SK-N-SH (cell line): ENCODE measurements around the gene SIAH3. TPM values are rescaled to one million over a fixed set of nuclear protein-coding genes. Genes with fewer than 3 reads are reported as not detected.
"Not testable (repeated sequence)": the region's sequence is repeated elsewhere in the genome, so short reads cannot be mapped to it uniquely, and the experiment has no call there.

Experiments used
- CTCF ChIA-PET: fragments of 300-600, 350-600 bp; formaldehyde crosslinking; extraction: SDS; loops from one replicate; lab custom pipeline; 2021; lab: Yijun Ruan, JAX
- POLR2A ChIA-PET: fragments of 350-600 bp; sonication (Branson Sonifier 250); formaldehyde crosslinking; extraction: SDS; loops from one replicate; lab custom pipeline; 2020; ENCODE audit warnings: antibody characterized with exemption, inconsistent platforms; lab: Yijun Ruan, JAX
- DNase-seq: peaks from one replicate; pipeline ENCODE4 v3.0.0; 2012
- H2AFZ ChIP-seq: fragments of 200-600 bp; sonication (generic); 2 replicates; pipeline ENCODE4 v1.8.1; 2016; ENCODE audit warnings: antibody characterized with exemption, mild to moderate bottlenecking, low read depth
- H3F3A ChIP-seq: fragments of 200-600 bp; sonication (generic); replicated peaks from 2 replicates; pipeline ENCODE3; 2016; ENCODE audit warnings: antibody characterized with exemption, mild to moderate bottlenecking; ENCODE audit not compliant: insufficient read depth
- H3K27ac ChIP-seq, 2 experiments: fragments of 200-500 bp in 1 of 2; fragments of 200-600 bp in 1 of 2; sonication (Bioruptor generic) in 1 of 2; sonication (generic), shearing (Covaris generic) in 1 of 2; 2 replicates each; pipeline versions ENCODE4 v1.5.1 to v1.6.1; 2014 to 2016; ENCODE audit warnings: low read depth in 2 of 2, inconsistent platforms in 1 of 2, low read length in 1 of 2, mild to moderate bottlenecking in 1 of 2, mixed read lengths in 1 of 2
- H3K27me3 ChIP-seq: fragments of 200-600 bp; sonication (generic), shearing (Covaris generic); 2 replicates; pipeline ENCODE4 v1.6.1; 2016; ENCODE audit warnings: mixed run types; ENCODE audit not compliant: insufficient read depth
- H3K36me3 ChIP-seq, 2 experiments: fragments of 200-500 bp in 1 of 2; fragments of 200-600 bp in 1 of 2; sonication (Bioruptor generic) in 1 of 2; sonication (generic) in 1 of 2; replicated peaks in 1 of 2; 2 replicates each; pipeline versions ENCODE3 to v1.5.1; 2014 to 2016; ENCODE audit warnings: low read length in 1 of 2, mild to moderate bottlenecking in 1 of 2; ENCODE audit not compliant: insufficient read depth in 2 of 2, control insufficient read depth in 1 of 2
- H3K4me1 ChIP-seq, 2 experiments: fragments of 200-500 bp in 1 of 2; fragments of 200-600 bp in 1 of 2; sonication (Bioruptor generic) in 1 of 2; sonication (generic), shearing (Covaris generic) in 1 of 2; 2 replicates each; pipeline versions ENCODE4 v1.5.1 to v1.6.1; 2014 to 2016; ENCODE audit warnings: low read depth in 1 of 2, low read length in 1 of 2, mixed run types in 1 of 2; ENCODE audit not compliant: insufficient read depth in 2 of 2, control insufficient read depth in 1 of 2
- H3K4me2 ChIP-seq: fragments of 200-600 bp; sonication (generic), shearing (Covaris generic); 2 replicates; pipeline ENCODE4 v1.6.1; 2017; ENCODE audit warnings: mixed run types
- H3K4me3 ChIP-seq, 2 experiments: fragments of 200-500 bp in 1 of 2; fragments of 200-600 bp in 1 of 2; sonication (Bioruptor generic) in 1 of 2; sonication (generic), shearing (Covaris generic) in 1 of 2; 2 replicates each; pipeline versions ENCODE4 v1.5.1 to v1.8.1; 2014 to 2016; ENCODE audit warnings: low read depth in 2 of 2, inconsistent platforms in 1 of 2, low read length in 1 of 2, mild to moderate bottlenecking in 1 of 2, mixed read lengths in 1 of 2, moderate library complexity in 1 of 2
- H3K79me2 ChIP-seq: fragments of 200-600 bp; sonication (generic); 2 replicates; pipeline ENCODE4 v1.8.1; 2017; ENCODE audit warnings: mild to moderate bottlenecking; ENCODE audit not compliant: insufficient read depth
- H3K9ac ChIP-seq: fragments of 200-600 bp; sonication (generic); 2 replicates; pipeline ENCODE4 v1.6.1; 2017; ENCODE audit warnings: mixed run types
- H3K9me2 ChIP-seq: fragments of 200-600 bp; sonication (generic); 2 replicates; pipeline ENCODE4 v1.6.1; 2017; ENCODE audit warnings: mixed run types
- H3K9me3 ChIP-seq: fragments of 200-600 bp; sonication (generic); 2 replicates; pipeline ENCODE4 v1.6.1; 2017; ENCODE audit warnings: mixed run types, mild to moderate bottlenecking, moderate library complexity
- H4K20me1 ChIP-seq: fragments of 200-600 bp; sonication (generic); 2 replicates; pipeline ENCODE4 v1.6.1; 2017; ENCODE audit warnings: mild to moderate bottlenecking, mixed run types; ENCODE audit not compliant: insufficient read depth
- CHD2 ChIP-seq: fragments of 150-350 bp; IDR thresholded peaks from 2 replicates; pipeline ENCODE4 v1.6.1; 2018; ENCODE audit warnings: low read length; ENCODE audit not compliant: partially characterized antibody
- GATA2 ChIP-seq: sonication (generic); formaldehyde crosslinking; IDR thresholded peaks from 2 replicates; pipeline ENCODE4 v1.5.0; 2020; ENCODE audit warnings: mild to moderate bottlenecking, missing genetic modification reagents
- MEF2A ChIP-seq: IDR thresholded peaks from 2 replicates; pipeline ENCODE4 v1.4.0; 2012; ENCODE audit warnings: low read depth, borderline replicate concordance
- POLR2AphosphoS5 ChIP-seq: IDR thresholded peaks from 2 replicates; pipeline ENCODE4 v1.6.1; 2012; ENCODE audit warnings: low read depth, low read length
- RCOR1 ChIP-seq: fragments of 150-350 bp; IDR thresholded peaks from 2 replicates; pipeline ENCODE4 v1.6.1; 2017; ENCODE audit warnings: antibody characterized with exemption, low read length
- RFX5 ChIP-seq: IDR thresholded peaks from 2 replicates; pipeline ENCODE4 v1.6.1; 2012; ENCODE audit warnings: mild to moderate bottlenecking, improper control_type of control experiment, low read length
- TCF12 ChIP-seq: IDR thresholded peaks from 2 replicates; pipeline ENCODE4 v1.4.0; 2012
- WGBS: methylation state at CpG from one replicate; pipeline ENCODE4 v1.1.6; 2017; ENCODE audit warnings: low lambda C conversion rate; 5-methylcytosine and 5-hydroxymethylcytosine counted together
- polyA plus RNA-seq, 3 experiments: library from polyadenylated mRNA; depleted of rRNA; stranded (reverse); fragments of >200 nt; gene quantifications; 2 replicates each; pipeline ENCODE4 v1.2.3, GENCODE V29; 2012
- TF ChIP-seq, protein P1 (sequence below): IDR thresholded peaks from 2 replicates; pipeline ENCODE4; 2012
- TF ChIP-seq, protein P2 (sequence below): IDR thresholded peaks from 2 replicates; pipeline ENCODE4 v1.4.0; 2012; ENCODE audit warnings: low read depth
- TF ChIP-seq, protein P3 (sequence below): IDR thresholded peaks from 2 replicates; pipeline ENCODE4 v1.6.1; 2012; ENCODE audit warnings: mild to moderate bottlenecking, low read depth, low read length, moderate library complexity

SIAH3 gene
- polyA plus RNA-seq, 1 of the 3 experiments (the other 2 are of a cell fraction) = 0.08 TPM

DNA sequence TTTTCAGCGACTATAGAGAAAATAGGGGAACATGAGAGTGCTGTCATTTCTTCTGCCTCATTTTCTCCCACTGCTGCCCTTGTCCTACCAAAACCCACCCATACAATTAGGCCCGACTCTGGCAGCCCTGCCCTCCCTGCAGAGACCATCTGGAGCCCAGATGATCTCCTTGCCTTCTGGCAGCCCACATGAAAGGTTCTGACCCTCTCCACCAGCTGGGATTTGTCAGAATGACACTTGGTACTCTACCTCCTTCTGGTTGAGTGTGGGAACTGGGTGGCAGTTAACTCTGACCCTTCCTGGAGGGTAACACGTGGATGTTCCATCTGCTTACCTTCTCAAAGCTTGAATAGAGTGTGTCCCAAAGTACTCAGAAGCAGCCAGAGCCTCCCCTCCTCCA lies 21.0 kb upstream of the SIAH3 start:
- Histone ChIP-seq H3K36me3 (no peaks in the 10 kb centered on the region), H3F3A (no peaks in the 10 kb centered on the region), H3K27me3 (no peaks in the 10 kb centered on the region), H3K27ac (peak overlapping the region in 1 of 2 experiments; percentile 23; a peak in 1 of 4 replicates), H3K79me2 (no peaks in the 10 kb centered on the region), H3K4me1 (peaks cover 0 to 18% of the 10 kb centered on the region in 2 experiments; a peak in 3 of 4 replicates), H2AFZ (no peak overlapping the region), H3K4me3 (no peak overlapping the region), H3K4me2 (no peak overlapping the region), H3K9me2 (no peaks in the 10 kb centered on the region), H3K9ac (no peak overlapping the region), H3K9me3 (no peaks in the 10 kb centered on the region), H4K20me1 (no peaks in the 10 kb centered on the region)
- ChIA-PET CTCF (interaction anchor here (1.0 to 1.9 kb wide), 2 partner anchors 66 to 254 kb away, joined by 3 to 8 read pairs; no protein-coding TSS in a partner anchor), POLR2A (no interaction called here)
- 33% methylated on average over 3 of the region's 3 CpGs for WGBS
- peak; percentile 58 for DNase-seq
- TF ChIP-seq, protein P1, sequence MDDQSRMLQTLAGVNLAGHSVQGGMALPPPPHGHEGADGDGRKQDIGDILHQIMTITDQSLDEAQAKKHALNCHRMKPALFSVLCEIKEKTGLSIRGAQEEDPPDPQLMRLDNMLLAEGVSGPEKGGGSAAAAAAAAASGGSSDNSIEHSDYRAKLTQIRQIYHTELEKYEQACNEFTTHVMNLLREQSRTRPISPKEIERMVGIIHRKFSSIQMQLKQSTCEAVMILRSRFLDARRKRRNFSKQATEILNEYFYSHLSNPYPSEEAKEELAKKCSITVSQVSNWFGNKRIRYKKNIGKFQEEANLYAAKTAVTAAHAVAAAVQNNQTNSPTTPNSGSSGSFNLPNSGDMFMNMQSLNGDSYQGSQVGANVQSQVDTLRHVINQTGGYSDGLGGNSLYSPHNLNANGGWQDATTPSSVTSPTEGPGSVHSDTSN = peak; percentile 51
- TF ChIP-seq TCF12 = peak; percentile 96
- TF ChIP-seq, protein P2, sequence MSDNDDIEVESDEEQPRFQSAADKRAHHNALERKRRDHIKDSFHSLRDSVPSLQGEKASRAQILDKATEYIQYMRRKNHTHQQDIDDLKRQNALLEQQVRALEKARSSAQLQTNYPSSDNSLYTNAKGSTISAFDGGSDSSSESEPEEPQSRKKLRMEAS = no peak
- TF ChIP-seq CHD2 = peak; percentile 70
- peak; percentile 56 for TF ChIP-seq POLR2AphosphoS5
- peak; percentile 44; the same call in 1 of the 2 replicates for TF ChIP-seq GATA2 (CRISPR knock-in tag)
- TF ChIP-seq MEF2A = no peak
- 0 out of 2 replicates have a peak, but pooled peaks have one; percentile 46 for TF ChIP-seq RCOR1

DNA sequence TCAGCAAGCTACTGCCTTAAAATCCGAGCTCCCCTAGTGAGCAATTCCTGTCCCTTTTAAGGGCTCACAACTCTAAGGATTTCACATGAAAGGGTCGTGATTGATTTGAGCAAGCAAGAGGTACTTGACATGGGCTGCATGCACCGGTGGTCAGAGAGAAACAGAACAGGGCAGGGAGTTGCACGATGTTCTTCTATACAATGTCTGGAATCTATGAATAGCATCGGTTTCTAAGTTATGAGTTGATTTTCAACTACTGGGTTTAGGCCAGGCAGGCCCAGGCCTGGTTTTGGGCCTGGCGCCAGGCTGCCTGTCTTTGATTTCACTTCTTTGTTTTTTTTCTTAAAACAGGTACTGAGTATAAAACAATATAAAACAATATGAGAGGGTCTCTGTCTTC lies 19.6 kb upstream of the SIAH3 start:
- H3K9ac ChIP-seq, H3F3A ChIP-seq, H3K9me2 ChIP-seq, H3K9me3 ChIP-seq, POLR2A ChIA-PET, H3K27me3 ChIP-seq, H4K20me1 ChIP-seq, H3K27ac ChIP-seq, DNase-seq, H3K79me2 ChIP-seq, H3K4me2 ChIP-seq, H3K4me3 ChIP-seq, H3K36me3 ChIP-seq, H2AFZ ChIP-seq: not testable (repeated sequence)
- CTCF ChIA-PET = interaction anchor here (1.3 to 1.9 kb wide), 2 partner anchors 19 to 64 kb away, joined by 4 to 8 read pairs; no protein-coding TSS in a partner anchor
- WGBS = 63% methylated on average over 6 of the region's 6 CpGs
- peaks cover 0 to 18% of the 10 kb centered on the region in 2 experiments; a peak in 3 of 4 replicates for H3K4me1 ChIP-seq
- TF ChIP-seq TCF12 = peak; percentile 26; the same call in 1 of the 2 replicates

DNA sequence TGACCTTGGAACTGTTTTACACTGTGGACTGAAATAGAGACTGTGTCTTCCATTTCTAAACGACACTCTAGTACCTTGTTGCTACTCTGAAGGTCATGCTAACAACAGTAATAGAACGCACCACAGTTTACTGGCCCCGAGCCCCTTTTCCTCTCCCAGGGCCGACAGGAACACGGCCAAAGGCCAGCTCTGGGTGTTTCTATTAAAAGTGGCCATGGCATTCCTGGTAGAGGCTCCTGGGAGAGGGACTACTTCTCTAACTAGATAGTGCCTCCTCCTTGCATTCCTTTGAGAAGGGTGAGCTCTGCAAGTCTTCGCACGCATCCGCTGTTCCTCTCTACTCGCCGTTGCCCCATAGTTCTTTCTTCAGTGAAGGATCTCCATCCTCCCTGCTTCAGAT lies 18.7 kb upstream of the SIAH3 start:
- H3K27me3 ChIP-seq = no peaks in the 10 kb centered on the region
- TF ChIP-seq, protein P3, sequence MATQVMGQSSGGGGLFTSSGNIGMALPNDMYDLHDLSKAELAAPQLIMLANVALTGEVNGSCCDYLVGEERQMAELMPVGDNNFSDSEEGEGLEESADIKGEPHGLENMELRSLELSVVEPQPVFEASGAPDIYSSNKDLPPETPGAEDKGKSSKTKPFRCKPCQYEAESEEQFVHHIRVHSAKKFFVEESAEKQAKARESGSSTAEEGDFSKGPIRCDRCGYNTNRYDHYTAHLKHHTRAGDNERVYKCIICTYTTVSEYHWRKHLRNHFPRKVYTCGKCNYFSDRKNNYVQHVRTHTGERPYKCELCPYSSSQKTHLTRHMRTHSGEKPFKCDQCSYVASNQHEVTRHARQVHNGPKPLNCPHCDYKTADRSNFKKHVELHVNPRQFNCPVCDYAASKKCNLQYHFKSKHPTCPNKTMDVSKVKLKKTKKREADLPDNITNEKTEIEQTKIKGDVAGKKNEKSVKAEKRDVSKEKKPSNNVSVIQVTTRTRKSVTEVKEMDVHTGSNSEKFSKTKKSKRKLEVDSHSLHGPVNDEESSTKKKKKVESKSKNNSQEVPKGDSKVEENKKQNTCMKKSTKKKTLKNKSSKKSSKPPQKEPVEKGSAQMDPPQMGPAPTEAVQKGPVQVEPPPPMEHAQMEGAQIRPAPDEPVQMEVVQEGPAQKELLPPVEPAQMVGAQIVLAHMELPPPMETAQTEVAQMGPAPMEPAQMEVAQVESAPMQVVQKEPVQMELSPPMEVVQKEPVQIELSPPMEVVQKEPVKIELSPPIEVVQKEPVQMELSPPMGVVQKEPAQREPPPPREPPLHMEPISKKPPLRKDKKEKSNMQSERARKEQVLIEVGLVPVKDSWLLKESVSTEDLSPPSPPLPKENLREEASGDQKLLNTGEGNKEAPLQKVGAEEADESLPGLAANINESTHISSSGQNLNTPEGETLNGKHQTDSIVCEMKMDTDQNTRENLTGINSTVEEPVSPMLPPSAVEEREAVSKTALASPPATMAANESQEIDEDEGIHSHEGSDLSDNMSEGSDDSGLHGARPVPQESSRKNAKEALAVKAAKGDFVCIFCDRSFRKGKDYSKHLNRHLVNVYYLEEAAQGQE = no peak
- no peak for TF ChIP-seq RFX5
- no peaks in the 10 kb centered on the region for H3K36me3 ChIP-seq
- ChIA-PET POLR2A (no interaction called here), CTCF (interaction anchor here (0.9 kb wide), 1 partner anchor 140 kb away, joined by 3 read pairs; no protein-coding TSS in a partner anchor)
- H3K9me3 ChIP-seq = no peaks in the 10 kb centered on the region
- peaks cover 0 to 18% of the 10 kb centered on the region in 2 experiments; a peak in 3 of 4 replicates for H3K4me1 ChIP-seq
- H3K9me2 ChIP-seq = no peaks in the 10 kb centered on the region
- H2AFZ ChIP-seq = no peak overlapping the region
- no peak overlapping the region for H3K27ac ChIP-seq
- H3F3A ChIP-seq = no peaks in the 10 kb centered on the region
- no peak overlapping the region for H3K9ac ChIP-seq
- no peak overlapping the region for H3K4me2 ChIP-seq
- H3K79me2 ChIP-seq = no peaks in the 10 kb centered on the region
- no peaks in the 10 kb centered on the region for H4K20me1 ChIP-seq
- DNase-seq = no peak
- 73% methylated on average over 10 of the region's 10 CpGs for WGBS
- no peak overlapping the region for H3K4me3 ChIP-seq
